GM12891 (cell line): Measurements from ENCODE around the gene SLC6A9.

Experiments
- POLR2A ChIP-seq: IDR thresholded peaks from 2 replicates; pipeline ENCODE4 v1.6.1; 2011; ENCODE audit warnings: low read depth, low read length, control low read depth
- POLR2AphosphoS5 ChIP-seq: IDR thresholded peaks from 2 replicates; pipeline ENCODE4 v1.6.1; 2011; ENCODE audit warnings: low read depth, low read length, control low read depth
- POU2F2 ChIP-seq: IDR thresholded peaks from 2 replicates; pipeline ENCODE4 v1.6.1; 2011; ENCODE audit warnings: low read depth, mild to moderate bottlenecking, control low read depth, low read length, moderate library complexity
- SPI1 ChIP-seq: IDR thresholded peaks from 2 replicates; pipeline ENCODE4 v1.6.1; 2011; ENCODE audit warnings: low read depth, low read length, control low read depth
- TAF1 ChIP-seq: IDR thresholded peaks from 2 replicates; pipeline ENCODE4 v1.6.1; 2011; ENCODE audit warnings: low read depth, low read length, control low read depth

DNA sequence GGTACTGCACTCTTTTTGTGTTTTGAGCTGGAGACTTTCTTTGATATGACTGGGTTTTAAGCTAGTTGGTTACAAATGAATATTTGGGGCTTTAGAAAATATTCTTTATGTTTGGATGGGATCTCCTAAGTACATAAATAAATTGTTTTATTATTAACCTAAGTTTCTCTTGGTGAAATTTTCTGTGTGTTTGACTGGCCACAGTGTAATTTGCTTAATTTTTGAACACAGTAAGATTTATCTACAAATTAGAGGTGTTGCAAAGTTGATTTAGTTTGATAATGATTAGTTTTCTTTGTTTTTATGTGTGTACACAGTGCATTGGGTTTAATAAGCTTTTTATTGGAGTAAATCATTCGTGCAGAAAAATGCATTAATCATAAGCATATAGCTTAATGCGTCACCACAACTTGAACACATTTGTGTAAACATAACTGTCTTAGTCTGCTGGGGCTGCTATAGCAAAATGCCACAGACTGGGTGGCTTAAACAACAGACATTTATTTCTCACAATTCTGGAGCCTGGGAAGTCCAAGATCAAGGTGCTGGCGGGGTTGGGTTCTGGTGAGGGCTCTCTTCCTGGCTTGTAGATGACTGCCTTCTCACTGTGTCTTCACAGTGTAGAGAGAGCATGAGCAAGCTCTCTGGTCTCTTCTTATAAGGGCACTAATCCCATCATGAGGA, 17.4 kb upstream of the SLC6A9 start:
- TF ChIP-seq POU2F2 (no peak), POLR2A (no peak), POLR2AphosphoS5 (no peak), TAF1 (no peak), SPI1 (no peak)
